Measurements from ENCODE around the gene SLC6A8. TPM values are rescaled to one million over a fixed set of nuclear protein-coding genes. Genes with fewer than 3 reads are reported as not detected.
"Not testable (repeated sequence)": the region's sequence is repeated elsewhere in the genome, so short reads cannot be mapped to it uniquely, and the experiment has no call there.

Gene SLC6A8
- total and polyA plus RNA-seq, 5 donors from 2014 or later = 0.08 to 3.4 (median 0.28) TPM

GRCh38 chrX:153701706-153702105 is 14.0 kb downstream of the SLC6A8 start:
- no peak overlapping the region for H3K4me3 ChIP-seq (ENCODE audit: low read depth, low read length)
- no peak for DNase-seq
- peaks cover 12% of the 10 kb centered on the region for H3K36me3 ChIP-seq (ENCODE audit: control insufficient read depth, insufficient read depth, low read length)
- no peak overlapping the region for H3K4me3 Mint-ChIP-seq
- no peak for ATAC-seq (ENCODE audit: low read depth in 2 of 2)
- H3K27me3 ChIP-seq (ENCODE audit: control insufficient read depth, insufficient read depth, low read length) = no peaks in the 10 kb centered on the region
- H3K9me3 Mint-ChIP-seq = no peaks in the 10 kb centered on the region
- peaks cover 0 to 4% (median under 1%) of the 10 kb centered on the region in 4 donors for H3K4me1 Mint-ChIP-seq
- no peak overlapping the region for H3K27ac ChIP-seq (ENCODE audit: insufficient read depth, low read length, poor library complexity, severe bottlenecking)
- H3K27me3 Mint-ChIP-seq = no peaks in the 10 kb centered on the region
- H3K36me3 Mint-ChIP-seq = peaks cover 9% of the 10 kb centered on the region
- no peaks in the 10 kb centered on the region for H3K9me3 ChIP-seq (ENCODE audit: control insufficient read depth in 2 of 2, low read length in 2 of 2)
- no peaks in the 10 kb centered on the region for H3K4me1 ChIP-seq (ENCODE audit: control insufficient read depth, insufficient read depth, low read length, poor library complexity, severe bottlenecking)
- no peak overlapping the region for H3K27ac Mint-ChIP-seq

DNA sequence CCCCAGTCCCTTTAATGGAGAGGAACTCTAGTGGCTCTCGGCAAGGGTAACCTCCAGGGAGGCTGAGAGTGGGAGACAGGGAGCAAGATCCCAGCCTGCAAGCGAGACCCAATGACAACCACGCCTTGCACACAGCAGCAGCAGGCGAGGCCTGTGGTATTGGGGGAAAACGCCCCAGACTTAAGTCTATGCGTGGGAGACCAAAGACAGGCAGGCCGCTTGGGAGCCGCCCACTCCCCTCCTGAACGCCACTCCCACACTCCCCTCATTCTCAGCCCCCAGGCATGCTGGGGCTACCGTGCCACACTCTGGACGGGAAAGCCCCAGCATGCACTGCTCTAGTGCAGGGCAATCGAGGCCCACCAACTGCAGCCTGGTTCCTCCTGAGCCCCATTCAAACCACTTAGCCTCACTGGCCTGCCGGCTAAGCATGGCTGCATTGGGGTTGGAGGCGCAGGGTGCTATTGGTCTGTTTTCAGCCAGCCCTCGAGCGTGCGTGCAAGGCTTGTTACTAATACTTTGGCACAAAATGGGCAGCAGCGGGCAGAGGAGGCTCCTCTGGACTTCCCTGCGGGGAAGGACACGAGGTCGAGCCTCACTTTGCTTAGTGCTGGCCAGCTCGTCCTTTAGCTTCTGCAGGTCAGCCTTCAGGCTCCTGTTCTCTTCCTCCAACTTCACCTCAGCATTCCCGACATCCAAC is 14.8 kb downstream of the SLC6A8 start:
- ATAC-seq (ENCODE audit: low read depth in 2 of 2) = no peak
- H3K9me3 Mint-ChIP-seq = no peaks in the 10 kb centered on the region
- Histone ChIP-seq H3K9me3 (ENCODE audit: control insufficient read depth in 2 of 2, low read length in 2 of 2) (no peaks in the 10 kb centered on the region), H3K27ac (ENCODE audit: insufficient read depth, low read length, poor library complexity, severe bottlenecking) (no peak overlapping the region), H3K27me3 (ENCODE audit: control insufficient read depth, insufficient read depth, low read length) (no peaks in the 10 kb centered on the region), H3K4me1 (ENCODE audit: control insufficient read depth, insufficient read depth, low read length, poor library complexity, severe bottlenecking) (no peaks in the 10 kb centered on the region), H3K36me3 (ENCODE audit: control insufficient read depth, insufficient read depth, low read length) (peaks cover 12% of the 10 kb centered on the region), H3K4me3 (ENCODE audit: low read depth, low read length) (no peak overlapping the region)
- peaks cover 6% of the 10 kb centered on the region for H3K36me3 Mint-ChIP-seq
- H3K4me1 Mint-ChIP-seq = peaks cover 0 to 4% (median 2%) of the 10 kb centered on the region in 4 donors
- no peak for DNase-seq
- no peaks in the 10 kb centered on the region for H3K27me3 Mint-ChIP-seq
- no peak overlapping the region for H3K4me3 Mint-ChIP-seq
- H3K27ac Mint-ChIP-seq = no peak overlapping the region

DNA sequence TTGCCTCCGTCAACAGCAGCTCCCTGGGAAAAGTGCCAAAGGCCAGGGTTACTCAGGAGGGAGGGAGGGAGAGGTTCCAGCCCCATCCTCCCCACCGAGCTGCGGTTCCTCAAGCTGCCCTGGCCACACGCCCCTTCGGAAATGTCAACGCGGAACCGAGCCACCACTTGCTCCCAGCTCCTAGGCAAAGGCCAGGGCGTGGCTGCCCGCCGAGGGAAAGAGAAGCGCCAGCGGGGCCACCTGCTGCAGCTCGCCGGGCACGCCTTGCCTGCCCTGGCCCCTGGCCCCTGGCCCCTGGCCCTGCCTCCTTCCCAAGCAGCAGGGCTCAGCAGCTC is 15.3 kb downstream of the SLC6A8 start:
- no peak for ATAC-seq (ENCODE audit: low read depth in 2 of 2)
- Mint-ChIP-seq H3K4me3 (no peak overlapping the region), H3K27ac (no peak overlapping the region), H3K4me1 (peaks cover 0 to 4% (median 3%) of the 10 kb centered on the region in 4 donors), H3K27me3 (no peaks in the 10 kb centered on the region), H3K9me3 (no peaks in the 10 kb centered on the region), H3K36me3 (peaks cover under 1% of the 10 kb centered on the region)
- peaks cover 12% of the 10 kb centered on the region for H3K36me3 ChIP-seq (ENCODE audit: control insufficient read depth, insufficient read depth, low read length)
- H3K27me3 ChIP-seq (ENCODE audit: control insufficient read depth, insufficient read depth, low read length) = no peaks in the 10 kb centered on the region
- no peak overlapping the region for H3K27ac ChIP-seq (ENCODE audit: insufficient read depth, low read length, poor library complexity, severe bottlenecking)
- H3K4me3 ChIP-seq (ENCODE audit: low read depth, low read length) = no peak overlapping the region
- H3K9me3 ChIP-seq (ENCODE audit: control insufficient read depth in 2 of 2, low read length in 2 of 2) = no peaks in the 10 kb centered on the region
- DNase-seq = no peak
- no peaks in the 10 kb centered on the region for H3K4me1 ChIP-seq (ENCODE audit: control insufficient read depth, insufficient read depth, low read length, poor library complexity, severe bottlenecking)

- DNase-seq = no peak
- no peaks in the 10 kb centered on the region for H3K27me3 Mint-ChIP-seq
- ATAC-seq (ENCODE audit: low read depth in 2 of 2) = no peak
- peaks cover 0 to 11% (median 2%) of the 10 kb centered on the region in 4 donors for H3K4me1 Mint-ChIP-seq
- Histone ChIP-seq H3K27me3 (ENCODE audit: control insufficient read depth, insufficient read depth, low read length) (no peaks in the 10 kb centered on the region), H3K9me3 (ENCODE audit: control insufficient read depth in 2 of 2, low read length in 2 of 2) (no peaks in the 10 kb centered on the region), H3K4me3 (ENCODE audit: low read depth, low read length) (no peak overlapping the region), H3K27ac (ENCODE audit: insufficient read depth, low read length, poor library complexity, severe bottlenecking) (no peak overlapping the region), H3K36me3 (ENCODE audit: control insufficient read depth, insufficient read depth, low read length) (peaks cover 12% of the 10 kb centered on the region), H3K4me1 (ENCODE audit: control insufficient read depth, insufficient read depth, low read length, poor library complexity, severe bottlenecking) (no peaks in the 10 kb centered on the region)
- H3K27ac Mint-ChIP-seq = peak overlapping the region in 1 of 3 donors; percentile 21
- no peaks in the 10 kb centered on the region for H3K36me3 Mint-ChIP-seq
- H3K9me3 Mint-ChIP-seq = no peaks in the 10 kb centered on the region
- H3K4me3 Mint-ChIP-seq = no peak overlapping the region
Measured at GRCh38 chrX:153704021-153704526, 16.3 kb downstream of the SLC6A8 start.

GRCh38 chrX:153704631-153705402 is 17.1 kb downstream of the SLC6A8 start:
- not testable (repeated sequence) for H3K36me3 Mint-ChIP-seq; DNase-seq; H3K27me3 ChIP-seq (ENCODE audit: control insufficient read depth, insufficient read depth, low read length); H3K9me3 Mint-ChIP-seq; ATAC-seq (ENCODE audit: low read depth in 2 of 2); H3K4me3 Mint-ChIP-seq; H3K4me3 ChIP-seq (ENCODE audit: low read depth, low read length); H3K9me3 ChIP-seq (ENCODE audit: control insufficient read depth in 2 of 2, low read length in 2 of 2); H3K27ac ChIP-seq (ENCODE audit: insufficient read depth, low read length, poor library complexity, severe bottlenecking); H3K4me1 ChIP-seq (ENCODE audit: control insufficient read depth, insufficient read depth, low read length, poor library complexity, severe bottlenecking); H3K27me3 Mint-ChIP-seq
- peak overlapping the region in 1 of 3 donors; percentile 21 for H3K27ac Mint-ChIP-seq
- H3K4me1 Mint-ChIP-seq = peaks cover 0 to 11% (median 2%) of the 10 kb centered on the region in 4 donors
- H3K36me3 ChIP-seq (ENCODE audit: control insufficient read depth, insufficient read depth, low read length) = peaks cover 12% of the 10 kb centered on the region

GRCh38 chrX:153705403-153706060 is 17.8 kb downstream of the SLC6A8 start:
- H3K9me3 ChIP-seq (ENCODE audit: control insufficient read depth in 2 of 2, low read length in 2 of 2); DNase-seq; H3K9me3 Mint-ChIP-seq; H3K27ac ChIP-seq (ENCODE audit: insufficient read depth, low read length, poor library complexity, severe bottlenecking); H3K4me3 ChIP-seq (ENCODE audit: low read depth, low read length); ATAC-seq (ENCODE audit: low read depth in 2 of 2); H3K27me3 Mint-ChIP-seq; H3K36me3 Mint-ChIP-seq; H3K27ac Mint-ChIP-seq; H3K4me3 Mint-ChIP-seq; H3K27me3 ChIP-seq (ENCODE audit: control insufficient read depth, insufficient read depth, low read length); H3K4me1 ChIP-seq (ENCODE audit: control insufficient read depth, insufficient read depth, low read length, poor library complexity, severe bottlenecking): not testable (repeated sequence)
- H3K4me1 Mint-ChIP-seq = peaks cover 0 to 11% (median 2%) of the 10 kb centered on the region in 4 donors
- peaks cover 16% of the 10 kb centered on the region for H3K36me3 ChIP-seq (ENCODE audit: control insufficient read depth, insufficient read depth, low read length)

DNA sequence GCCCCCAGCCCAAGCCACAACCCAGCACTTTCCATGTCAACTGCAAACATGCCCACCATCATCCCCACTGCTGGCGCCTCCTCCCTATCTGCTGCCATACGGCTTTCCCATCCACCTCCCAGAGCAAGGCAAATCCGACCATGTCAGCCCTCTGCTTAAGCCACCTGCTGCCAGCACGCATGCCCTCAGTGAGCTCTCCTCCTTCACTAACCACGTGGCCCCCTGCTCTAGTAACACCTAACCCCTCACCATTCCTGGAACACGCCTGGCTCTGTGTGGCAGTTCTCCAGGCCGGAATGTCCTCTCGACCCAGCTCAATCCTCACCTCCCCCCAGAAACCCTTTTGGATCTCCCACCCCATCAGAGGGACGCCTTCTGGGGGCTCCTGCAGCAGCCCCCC is 19.1 kb downstream of the SLC6A8 start:
- H3K9me3 Mint-ChIP-seq = no peaks in the 10 kb centered on the region
- H3K4me3 Mint-ChIP-seq = no peak overlapping the region
- no peak overlapping the region for H3K27ac ChIP-seq (ENCODE audit: insufficient read depth, low read length, poor library complexity, severe bottlenecking)

More for the DNA sequence above, 19.1 kb downstream of the SLC6A8 start:
- Mint-ChIP-seq H3K27me3 (no peaks in the 10 kb centered on the region), H3K4me1 (peaks cover 0 to 11% (median 2%) of the 10 kb centered on the region in 4 donors), H3K27ac (peak overlapping the region in 2 of 3 donors; percentile 38 to 72), H3K36me3 (no peaks in the 10 kb centered on the region)
- DNase-seq (no peak), ATAC-seq (ENCODE audit: low read depth in 2 of 2) (no peak)
- H3K4me1 ChIP-seq (ENCODE audit: control insufficient read depth, insufficient read depth, low read length, poor library complexity, severe bottlenecking) = no peaks in the 10 kb centered on the region
- H3K36me3 ChIP-seq (ENCODE audit: control insufficient read depth, insufficient read depth, low read length) = peaks cover 17% of the 10 kb centered on the region
- no peak overlapping the region for H3K4me3 ChIP-seq (ENCODE audit: low read depth, low read length)
- H3K27me3 ChIP-seq (ENCODE audit: control insufficient read depth, insufficient read depth, low read length) = no peaks in the 10 kb centered on the region
- no peaks in the 10 kb centered on the region for H3K9me3 ChIP-seq (ENCODE audit: control insufficient read depth in 2 of 2, low read length in 2 of 2)
